ENCODE results near the gene UMPS.

Gene UMPS

DNA sequence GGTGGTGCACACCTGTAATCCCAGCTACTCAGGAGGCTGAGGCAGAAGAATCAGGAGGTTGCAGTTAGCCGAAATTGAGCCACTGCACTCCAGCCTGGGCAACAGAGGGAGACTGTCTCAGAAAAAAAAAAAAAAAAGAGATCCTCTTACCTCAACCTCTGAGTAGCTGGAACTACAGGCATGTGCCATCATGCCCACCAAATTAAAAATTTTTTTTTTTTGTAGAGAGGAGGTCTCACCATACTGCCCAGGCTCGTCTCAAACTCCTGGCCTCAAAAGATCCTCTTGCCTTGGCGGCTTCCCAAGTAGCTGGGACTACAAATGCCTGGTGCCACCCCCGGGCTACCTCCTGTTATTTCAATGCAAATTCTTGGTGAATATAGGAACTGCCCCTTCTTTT, 1.5 kb downstream of the UMPS start:
- peaks cover 49% of the 10 kb centered on the region for H3K79me2 ChIP-seq (ENCODE audit: insufficient read depth, low read length)
- peak overlapping the region; percentile 95 for H3K4me3 ChIP-seq (ENCODE audit: low read length, poor library complexity, severe bottlenecking)
- TF ChIP-seq, protein P1, sequence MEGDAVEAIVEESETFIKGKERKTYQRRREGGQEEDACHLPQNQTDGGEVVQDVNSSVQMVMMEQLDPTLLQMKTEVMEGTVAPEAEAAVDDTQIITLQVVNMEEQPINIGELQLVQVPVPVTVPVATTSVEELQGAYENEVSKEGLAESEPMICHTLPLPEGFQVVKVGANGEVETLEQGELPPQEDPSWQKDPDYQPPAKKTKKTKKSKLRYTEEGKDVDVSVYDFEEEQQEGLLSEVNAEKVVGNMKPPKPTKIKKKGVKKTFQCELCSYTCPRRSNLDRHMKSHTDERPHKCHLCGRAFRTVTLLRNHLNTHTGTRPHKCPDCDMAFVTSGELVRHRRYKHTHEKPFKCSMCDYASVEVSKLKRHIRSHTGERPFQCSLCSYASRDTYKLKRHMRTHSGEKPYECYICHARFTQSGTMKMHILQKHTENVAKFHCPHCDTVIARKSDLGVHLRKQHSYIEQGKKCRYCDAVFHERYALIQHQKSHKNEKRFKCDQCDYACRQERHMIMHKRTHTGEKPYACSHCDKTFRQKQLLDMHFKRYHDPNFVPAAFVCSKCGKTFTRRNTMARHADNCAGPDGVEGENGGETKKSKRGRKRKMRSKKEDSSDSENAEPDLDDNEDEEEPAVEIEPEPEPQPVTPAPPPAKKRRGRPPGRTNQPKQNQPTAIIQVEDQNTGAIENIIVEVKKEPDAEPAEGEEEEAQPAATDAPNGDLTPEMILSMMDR (conservative IDR thresholded peaks at IDR 0.05; ENCODE audit: low read length): no peak
- TF ChIP-seq EZH2phosphoT487 (IDR thresholded peaks at IDR 0.05; ENCODE audit: borderline replicate concordance): no peak
- H3K9ac ChIP-seq (ENCODE audit: low read depth, low read length, poor library complexity, severe bottlenecking): peak overlapping the region; percentile 95
- H3K4me1 ChIP-seq (ENCODE audit: insufficient read depth, low read length, poor library complexity, severe bottlenecking): peaks cover 40% of the 10 kb centered on the region
- H3K4me2 ChIP-seq (ENCODE audit: low read depth, low read length, poor library complexity, severe bottlenecking): peak overlapping the region; percentile 99
- no peaks in the 10 kb centered on the region for H3K9me2 ChIP-seq (replicated peaks; ENCODE audit: low read depth, low read length)
- H3F3A ChIP-seq (ENCODE audit: low read depth): no peaks in the 10 kb centered on the region
- peaks cover 29% of the 10 kb centered on the region for H3K27me3 ChIP-seq (ENCODE audit: insufficient read depth, low read length, poor library complexity, severe bottlenecking)
- H2AFZ ChIP-seq (ENCODE audit: low read length): no peak overlapping the region
- H3K9me3 ChIP-seq (ENCODE audit: insufficient read depth, low read depth, low read length): no peaks in the 10 kb centered on the region
- H3K36me3 ChIP-seq (ENCODE audit: insufficient read depth, low read length): peaks cover 5% of the 10 kb centered on the region; the same call in 1 of the 2 replicates
- H4K20me1 ChIP-seq (ENCODE audit: insufficient read depth, low read length, poor library complexity, severe bottlenecking): peaks cover 33% of the 10 kb centered on the region

DNA sequence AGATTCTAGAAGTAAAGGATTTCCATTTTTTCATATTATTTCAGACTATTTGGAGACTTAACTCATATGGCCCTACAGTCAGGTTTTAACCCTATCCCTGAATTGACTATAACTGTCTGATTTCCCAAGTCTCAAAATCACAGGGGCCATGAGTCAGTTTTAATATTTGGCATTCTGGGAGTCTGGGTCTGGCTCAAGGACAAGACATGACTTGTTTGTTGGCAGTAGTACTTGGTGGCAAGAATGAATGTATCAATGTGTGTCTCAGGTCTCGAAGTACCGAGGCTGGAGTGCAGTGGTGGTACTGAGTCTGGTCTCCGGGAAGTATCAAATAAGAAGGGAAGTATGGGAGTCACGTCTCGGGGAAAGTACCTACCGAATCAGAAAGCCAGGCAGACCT, 10.8 kb downstream of the UMPS start:
- Histone ChIP-seq H3K4me3 (ENCODE audit: low read length, poor library complexity, severe bottlenecking) (no peak overlapping the region), H3K27me3 (ENCODE audit: insufficient read depth, low read length, poor library complexity, severe bottlenecking) (no peaks in the 10 kb centered on the region), H3K9ac (ENCODE audit: low read depth, low read length, poor library complexity, severe bottlenecking) (no peak overlapping the region), H3K9me3 (ENCODE audit: insufficient read depth, low read depth, low read length) (no peaks in the 10 kb centered on the region), H4K20me1 (ENCODE audit: insufficient read depth, low read length, poor library complexity, severe bottlenecking) (peaks cover 13% of the 10 kb centered on the region), H3K79me2 (ENCODE audit: insufficient read depth, low read length) (no peaks in the 10 kb centered on the region; the same call in 1 of the 2 replicates), H3F3A (ENCODE audit: low read depth) (no peaks in the 10 kb centered on the region), H3K36me3 (ENCODE audit: insufficient read depth, low read length) (peaks cover 50% of the 10 kb centered on the region; the same call in 1 of the 2 replicates), H3K4me1 (ENCODE audit: insufficient read depth, low read length, poor library complexity, severe bottlenecking) (peaks cover 11% of the 10 kb centered on the region), H2AFZ (ENCODE audit: low read length) (no peak overlapping the region), H3K9me2 (replicated peaks; ENCODE audit: low read depth, low read length) (no peaks in the 10 kb centered on the region), H3K4me2 (ENCODE audit: low read depth, low read length, poor library complexity, severe bottlenecking) (no peak overlapping the region)
- no peak for TF ChIP-seq EZH2phosphoT487 (IDR thresholded peaks at IDR 0.05; ENCODE audit: borderline replicate concordance)
- TF ChIP-seq, protein P1 (conservative IDR thresholded peaks at IDR 0.05; ENCODE audit: low read length): no peak

DNA sequence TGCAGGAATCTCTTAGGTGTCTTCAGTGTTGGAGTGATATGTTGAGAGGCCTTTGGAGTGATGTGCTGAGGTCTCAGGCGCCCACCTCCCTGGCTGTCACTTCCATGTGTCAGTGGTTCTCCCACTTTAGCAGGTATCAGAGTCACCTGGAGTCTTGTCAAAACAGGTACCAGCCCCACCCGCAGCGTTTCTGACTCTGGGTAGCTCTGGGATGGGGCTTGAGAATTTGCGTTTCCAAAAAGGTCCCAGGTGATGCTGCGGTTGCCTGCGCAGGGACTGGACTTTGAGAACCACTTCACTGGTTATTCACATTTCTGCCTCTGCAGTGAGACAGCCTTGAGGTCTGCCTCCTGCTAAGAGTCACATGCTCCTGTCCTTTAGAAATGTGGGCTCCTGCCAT, 15.5 kb downstream of the UMPS start:
- H3K9ac ChIP-seq (ENCODE audit: low read depth, low read length, poor library complexity, severe bottlenecking): no peak overlapping the region
- no peak overlapping the region for H3K4me3 ChIP-seq (ENCODE audit: low read length, poor library complexity, severe bottlenecking)
- no peaks in the 10 kb centered on the region for H3K79me2 ChIP-seq (ENCODE audit: insufficient read depth, low read length)
- H3K4me2 ChIP-seq (ENCODE audit: low read depth, low read length, poor library complexity, severe bottlenecking): no peak overlapping the region
- no peaks in the 10 kb centered on the region for H3K9me3 ChIP-seq (ENCODE audit: insufficient read depth, low read depth, low read length)
- H3K27me3 ChIP-seq (ENCODE audit: insufficient read depth, low read length, poor library complexity, severe bottlenecking): no peaks in the 10 kb centered on the region
- H3K36me3 ChIP-seq (ENCODE audit: insufficient read depth, low read length): peaks cover 32% of the 10 kb centered on the region; the same call in 1 of the 2 replicates
- TF ChIP-seq, protein P1 (conservative IDR thresholded peaks at IDR 0.05; ENCODE audit: low read length): no peak
- no peak for TF ChIP-seq EZH2phosphoT487 (IDR thresholded peaks at IDR 0.05; ENCODE audit: borderline replicate concordance)
- H3F3A ChIP-seq (ENCODE audit: low read depth): no peaks in the 10 kb centered on the region
- no peaks in the 10 kb centered on the region for H3K4me1 ChIP-seq (ENCODE audit: insufficient read depth, low read length, poor library complexity, severe bottlenecking)
- peaks cover 5% of the 10 kb centered on the region for H4K20me1 ChIP-seq (ENCODE audit: insufficient read depth, low read length, poor library complexity, severe bottlenecking)
- H2AFZ ChIP-seq (ENCODE audit: low read length): no peak overlapping the region
- H3K9me2 ChIP-seq (replicated peaks; ENCODE audit: low read depth, low read length): no peaks in the 10 kb centered on the region

Data from Loucy (cell line).